Measurements from ENCODE around the gene BLVRB.

- TF ChIP-seq TAF7 (tag; IDR thresholded peaks at IDR 0.05) (no peak), EZH2 (IDR thresholded peaks at IDR 0.05; ENCODE audit: borderline replicate concordance, low read depth, low read length) (no peak), MEF2A (IDR thresholded peaks at IDR 0.05; ENCODE audit: control insufficient read depth, low read depth, low read length) (no peak), KLF10 (CRISPR knock-in tag; IDR thresholded peaks at IDR 0.05) (no peak), TCF7L2 (IDR thresholded peaks at IDR 0.05; ENCODE audit: low read depth, low read length) (no peak), TAF15 (IDR thresholded peaks at IDR 0.05; ENCODE audit: low read depth, low read length) (no peak), SRF (CRISPR knock-in tag; IDR thresholded peaks at IDR 0.05) (no peak), E2F5 (CRISPR knock-in tag; IDR thresholded peaks at IDR 0.05) (no peak), RBBP5 (IDR thresholded peaks at IDR 0.05; ENCODE audit: borderline replicate concordance, insufficient read depth, low read length, poor library complexity, severe bottlenecking) (no peak), ZNF12 (CRISPR knock-in tag; IDR thresholded peaks at IDR 0.05) (no peak), HMGXB4 (CRISPR knock-in tag; IDR thresholded peaks at IDR 0.05) (no peak)
These were observed 45.1 kb upstream of the BLVRB start for GRCh38 chr19:40510526-40511115.

Measured in K562 (cell line).